Stimulated activated CD4-positive, alpha-beta T cell treated with anti-CD3 and anti-CD28 coated beads, Interleukin-1b, Interleukin-23, amount 100 ng/mL, for 48 hours (primary cell): ENCODE data around the gene CCDC6.
"Not testable (repeated sequence)": the region's sequence is repeated elsewhere in the genome, so short reads cannot be mapped to it uniquely, and the experiment has no call there.

Experiments used
- DNase-seq: peaks from one replicate; pipeline ENCODE4 v3.0.0-alpha.2; 2020

CCDC6 gene

GRCh38 chr10:59879363-59879913 is 26.9 kb downstream of the CCDC6 start:
- DNase-seq, result no peak

- no peak for DNase-seq
Observed at GRCh38 chr10:59878915-59879314, 27.4 kb downstream of the CCDC6 start.

GRCh38 chr10:59878289-59878688 is 28.1 kb downstream of the CCDC6 start:
- DNase-seq, result no peak

- DNase-seq, result no peak
Observed at GRCh38 chr10:59877191-59877671, 29.1 kb downstream of the CCDC6 start.

- no peak for DNase-seq
Observed at GRCh38 chr10:59876695-59877094, 29.7 kb downstream of the CCDC6 start.

GRCh38 chr10:59876208-59876607 is 30.1 kb downstream of the CCDC6 start:
- not testable (repeated sequence) for DNase-seq

GRCh38 chr10:59873896-59874295 is 32.5 kb downstream of the CCDC6 start:
- DNase-seq, result no peak

- DNase-seq, result no peak
Observed at GRCh38 chr10:59872892-59873463, 33.4 kb downstream of the CCDC6 start.

GRCh38 chr10:59870152-59870551 is 36.2 kb downstream of the CCDC6 start:
- DNase-seq, result no peak

- no peak for DNase-seq
Observed at GRCh38 chr10:59869594-59869940, 36.8 kb downstream of the CCDC6 start.

- DNase-seq, result no peak
Observed at GRCh38 chr10:59868696-59869593, 37.4 kb downstream of the CCDC6 start.

- no peak for DNase-seq
Observed at GRCh38 chr10:59867590-59867989, 38.8 kb downstream of the CCDC6 start.

GRCh38 chr10:59865101-59865500 is 41.3 kb downstream of the CCDC6 start:
- no peak for DNase-seq

- DNase-seq, result peak; percentile 35
Observed at GRCh38 chr10:59864141-59864962, 42.0 kb downstream of the CCDC6 start.

GRCh38 chr10:59859570-59859969 is 46.8 kb downstream of the CCDC6 start:
- DNase-seq, result no peak

GRCh38 chr10:59857921-59858320 is 48.4 kb downstream of the CCDC6 start:
- no peak for DNase-seq

- DNase-seq, result no peak
Observed at GRCh38 chr10:59857049-59857448, 49.3 kb downstream of the CCDC6 start.

- DNase-seq, result no peak
Observed at GRCh38 chr10:59856104-59856503, 50.3 kb downstream of the CCDC6 start.

- DNase-seq, result no peak
Observed at GRCh38 chr10:59854571-59854970, 51.8 kb downstream of the CCDC6 start.

GRCh38 chr10:59852670-59853069 is 53.7 kb downstream of the CCDC6 start:
- DNase-seq, result no peak

- no peak for DNase-seq
Observed at GRCh38 chr10:59851864-59852263, 54.5 kb downstream of the CCDC6 start.

- no peak for DNase-seq
Observed at GRCh38 chr10:59847888-59848287, 58.5 kb downstream of the CCDC6 start.

GRCh38 chr10:59847326-59847725 is 59.0 kb downstream of the CCDC6 start:
- no peak for DNase-seq
